ENCODE data around the gene COLEC12. TPM values are rescaled to one million over a fixed set of nuclear protein-coding genes. Genes with fewer than 3 reads are reported as not detected.

COLEC12 gene
- total and polyA plus RNA-seq, 8 donors: 0.35 to 5.5 (median 1.3) TPM

- Histone ChIP-seq H3K4me1 (peaks cover 8 to 28% (median 27%) of the 10 kb centered on the region in 3 donors), H3K27me3 (no peaks in the 10 kb centered on the region), H3K27ac (no peak overlapping the region), H3K4me3 (no peak overlapping the region), H3K9me3 (no peaks in the 10 kb centered on the region), H3K36me3 (no peaks in the 10 kb centered on the region)
- intact Hi-C loops (cut with DNase I): no loop called here
- FAIRE-seq (no peak), DNase-seq (no peak), ATAC-seq (no peak)
- 68% methylated on average over 6 of the region's 6 CpGs for WGBS, 2 donors
- TF ChIP-seq, protein P1, sequence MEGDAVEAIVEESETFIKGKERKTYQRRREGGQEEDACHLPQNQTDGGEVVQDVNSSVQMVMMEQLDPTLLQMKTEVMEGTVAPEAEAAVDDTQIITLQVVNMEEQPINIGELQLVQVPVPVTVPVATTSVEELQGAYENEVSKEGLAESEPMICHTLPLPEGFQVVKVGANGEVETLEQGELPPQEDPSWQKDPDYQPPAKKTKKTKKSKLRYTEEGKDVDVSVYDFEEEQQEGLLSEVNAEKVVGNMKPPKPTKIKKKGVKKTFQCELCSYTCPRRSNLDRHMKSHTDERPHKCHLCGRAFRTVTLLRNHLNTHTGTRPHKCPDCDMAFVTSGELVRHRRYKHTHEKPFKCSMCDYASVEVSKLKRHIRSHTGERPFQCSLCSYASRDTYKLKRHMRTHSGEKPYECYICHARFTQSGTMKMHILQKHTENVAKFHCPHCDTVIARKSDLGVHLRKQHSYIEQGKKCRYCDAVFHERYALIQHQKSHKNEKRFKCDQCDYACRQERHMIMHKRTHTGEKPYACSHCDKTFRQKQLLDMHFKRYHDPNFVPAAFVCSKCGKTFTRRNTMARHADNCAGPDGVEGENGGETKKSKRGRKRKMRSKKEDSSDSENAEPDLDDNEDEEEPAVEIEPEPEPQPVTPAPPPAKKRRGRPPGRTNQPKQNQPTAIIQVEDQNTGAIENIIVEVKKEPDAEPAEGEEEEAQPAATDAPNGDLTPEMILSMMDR (IDR thresholded peaks at IDR 0.05): no peak
Observed at GRCh38 chr18:393574-393957, 106.9 kb downstream of the COLEC12 start.

GRCh38 chr18:392928-393573, 107.5 kb downstream of the COLEC12 start:
- no peak for FAIRE-seq
- intact Hi-C loops (cut with DNase I): no loop called here
- TF ChIP-seq, protein P1 (IDR thresholded peaks at IDR 0.05): no peak
- DNase-seq: no peak
- Histone ChIP-seq H3K27ac (no peak overlapping the region), H3K9me3 (no peaks in the 10 kb centered on the region), H3K4me3 (no peak overlapping the region), H3K4me1 (peaks cover 8 to 28% (median 27%) of the 10 kb centered on the region in 3 donors), H3K27me3 (no peaks in the 10 kb centered on the region), H3K36me3 (no peaks in the 10 kb centered on the region)
- no peak for ATAC-seq
- WGBS, 2 donors: 84 to 85% methylated on average over 6 of the region's 6 CpGs

DNA sequence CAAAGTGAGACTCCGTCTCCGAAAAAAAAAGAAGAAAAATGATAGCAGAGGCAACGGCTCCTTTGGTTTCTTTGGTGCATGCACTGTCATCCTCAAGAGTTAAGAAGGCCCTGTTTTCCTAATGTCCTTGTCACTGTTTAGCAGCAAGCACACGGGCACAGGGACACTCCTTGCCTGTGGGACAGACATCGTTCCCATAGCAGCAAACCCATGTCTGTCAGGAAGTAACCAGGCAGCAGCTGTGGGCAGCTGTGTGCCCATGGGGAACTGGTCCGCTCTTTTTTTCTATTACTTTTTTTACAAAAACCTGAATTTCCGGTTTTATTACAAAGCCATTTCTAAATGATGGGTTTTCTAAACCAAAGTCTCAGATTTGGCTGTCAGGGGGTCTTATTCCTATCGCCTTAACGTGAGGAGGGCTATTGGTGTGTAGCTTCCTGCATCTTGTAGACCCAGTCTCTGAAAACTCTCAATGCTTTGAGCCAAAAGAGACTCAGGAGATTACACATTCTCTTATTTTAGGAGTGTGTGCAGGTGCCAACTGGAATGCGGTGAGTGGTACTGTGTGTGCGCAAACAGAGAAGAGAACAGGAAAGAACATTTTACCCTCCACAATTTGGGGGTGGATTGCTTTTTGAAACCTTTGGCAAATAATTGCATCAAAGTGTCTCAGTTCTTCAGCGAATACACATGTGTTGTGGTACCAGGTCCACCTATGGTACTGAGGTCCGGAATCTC, 109.6 kb downstream of the COLEC12 start:
- no peak for FAIRE-seq
- H3K4me3 ChIP-seq: no peak overlapping the region
- no peaks in the 10 kb centered on the region for H3K9me3 ChIP-seq
- WGBS, 2 donors: 84 to 85% methylated on average over 13 of the region's 13 CpGs
- no peak overlapping the region for H3K27ac ChIP-seq
- intact Hi-C loops (cut with DNase I): no loop called here
- H3K4me1 ChIP-seq: peaks cover 2 to 13% (median 12%) of the 10 kb centered on the region in 3 donors
- no peaks in the 10 kb centered on the region for H3K27me3 ChIP-seq
- no peak for ATAC-seq
- TF ChIP-seq, protein P1 (IDR thresholded peaks at IDR 0.05): no peak
- H3K36me3 ChIP-seq: no peaks in the 10 kb centered on the region
- no peak for DNase-seq

GRCh38 chr18:389658-390357, 110.7 kb downstream of the COLEC12 start:
- intact Hi-C loops (cut with DNase I): no loop called here
- ATAC-seq: peak in 1 of 4 donors; percentile 36
- Histone ChIP-seq H3K27ac (no peak overlapping the region), H3K36me3 (no peaks in the 10 kb centered on the region), H3K9me3 (no peaks in the 10 kb centered on the region), H3K4me1 (peaks cover 0 to 2% (median 1%) of the 10 kb centered on the region in 3 donors), H3K27me3 (no peaks in the 10 kb centered on the region), H3K4me3 (no peak overlapping the region)
- DNase-seq: no peak
- no peak for FAIRE-seq
- 69 to 77% methylated on average over 7 of the region's 7 CpGs for WGBS, 2 donors
- TF ChIP-seq, protein P1 (IDR thresholded peaks at IDR 0.05): no peak
